SK-N-SH treated with all-trans-retinoic acid at 6 μM for 48 hours (cell line): ENCODE measurements around the gene PDCD6IP.

Experiments
- ATAC-seq: fragments of 200-7000 bp; cut with Tn5 transposase; 3 replicates; pipeline ENCODE4 v1.9.1; 2020; ENCODE audit warnings: mild to moderate bottlenecking, moderate library complexity
- ARNTL ChIP-seq: fragments of 450-650 bp; formaldehyde crosslinking; IDR thresholded peaks from 2 replicates; pipeline ENCODE4 v1.5.0; 2020; ENCODE audit warnings: low read depth, mild to moderate bottlenecking, moderate library complexity, borderline replicate concordance
- BACH2 ChIP-seq: fragments of 250-450 bp; sonication (Bioruptor Pico); IDR thresholded peaks from 2 replicates; pipeline ENCODE4 v1.9.0; 2021; ENCODE audit warnings: mild to moderate bottlenecking, borderline replicate concordance
- CSDC2 ChIP-seq: fragments of 250-450 bp; sonication (Bioruptor Pico); IDR thresholded peaks from 2 replicates; pipeline ENCODE4 v1.5.0; 2020; ENCODE audit warnings: mild to moderate bottlenecking, moderate library complexity
- ESRRG ChIP-seq: fragments of 250-450 bp; sonication (Bioruptor Pico); IDR thresholded peaks from 2 replicates; pipeline ENCODE4 v1.6.1; 2021; ENCODE audit warnings: mild to moderate bottlenecking
- ISL1 ChIP-seq: fragments of 250-450 bp; sonication (Bioruptor Pico); IDR thresholded peaks from 2 replicates; pipeline ENCODE4 v2.1.2; 2022; ENCODE audit warnings: mild to moderate bottlenecking, moderate library complexity
- OSR1 ChIP-seq: fragments of 250-450 bp; sonication (Bioruptor Pico); IDR thresholded peaks from 2 replicates; pipeline ENCODE4 v1.8.0; 2022; ENCODE audit warnings: moderate library complexity, mild to moderate bottlenecking, inconsistent platforms
- RARB ChIP-seq: fragments of 250-450 bp; sonication (Bioruptor Pico); IDR thresholded peaks from 2 replicates; pipeline ENCODE4 v1.8.0; 2021; ENCODE audit warnings: mild to moderate bottlenecking, moderate library complexity
- SNAI2 ChIP-seq: fragments of 250-450 bp; sonication (Bioruptor Pico); IDR thresholded peaks from 2 replicates; pipeline ENCODE4 v1.5.0; 2020; ENCODE audit warnings: mild to moderate bottlenecking, moderate library complexity
- TCF4 ChIP-seq: fragments of 250-450 bp; sonication (Bioruptor Pico); IDR thresholded peaks from 2 replicates; pipeline ENCODE4 v1.8.0; 2021; ENCODE audit warnings: mild to moderate bottlenecking, moderate library complexity, borderline replicate concordance
- ZC3H10 ChIP-seq: fragments of 250-450 bp; sonication (Bioruptor Pico); IDR thresholded peaks from 2 replicates; pipeline ENCODE4 v1.5.1; 2021; ENCODE audit warnings: mild to moderate bottlenecking, moderate library complexity
- ZFP3 ChIP-seq: fragments of 250-450 bp; sonication (Bioruptor Pico); IDR thresholded peaks from 2 replicates; pipeline ENCODE4 v1.5.0; 2020; ENCODE audit warnings: mild to moderate bottlenecking, moderate library complexity
- ZFP30 ChIP-seq: fragments of 450-650 bp; formaldehyde crosslinking; IDR thresholded peaks from 2 replicates; pipeline ENCODE4 v1.5.0; 2022; ENCODE audit warnings: mild to moderate bottlenecking, moderate library complexity
- ZNF565 ChIP-seq: fragments of 450-650 bp; formaldehyde crosslinking; conservative IDR thresholded peaks from 2 replicates; pipeline ENCODE4 v1.5.0; 2020; ENCODE audit warnings: low read depth, mild to moderate bottlenecking, moderate library complexity
- ZNF70 ChIP-seq: fragments of 450-650 bp; formaldehyde crosslinking; IDR thresholded peaks from 2 replicates; pipeline ENCODE4 v1.5.0; 2020; ENCODE audit warnings: mild to moderate bottlenecking, moderate library complexity
- ZNF8 ChIP-seq: fragments of 450-650 bp; formaldehyde crosslinking; IDR thresholded peaks from 2 replicates; pipeline ENCODE4 v1.5.0; 2020; ENCODE audit warnings: mild to moderate bottlenecking, moderate library complexity
- TF ChIP-seq, protein P1 (sequence below): fragments of 250-450 bp; sonication (Bioruptor Pico); IDR thresholded peaks from 2 replicates; pipeline ENCODE4 v1.8.0; 2021; ENCODE audit warnings: low read depth, mild to moderate bottlenecking, moderate library complexity, borderline replicate concordance
- TF ChIP-seq, protein P2 (sequence below): fragments of 250-450 bp; sonication (Bioruptor Pico); IDR thresholded peaks from 2 replicates; pipeline ENCODE4 v1.5.1; 2021; ENCODE audit warnings: mild to moderate bottlenecking, moderate library complexity
- TF ChIP-seq, protein P3 (sequence below): fragments of 250-450 bp; sonication (Bioruptor Pico); IDR thresholded peaks from 2 replicates; pipeline ENCODE4 v1.5.0; 2020; ENCODE audit warnings: mild to moderate bottlenecking, moderate library complexity
- TF ChIP-seq, protein P4 (sequence below): fragments of 250-450 bp; sonication (Bioruptor Pico); IDR thresholded peaks from 2 replicates; pipeline ENCODE4 v1.8.0; 2020; ENCODE audit warnings: mild to moderate bottlenecking, moderate library complexity, borderline replicate concordance

The PDCD6IP gene

DNA sequence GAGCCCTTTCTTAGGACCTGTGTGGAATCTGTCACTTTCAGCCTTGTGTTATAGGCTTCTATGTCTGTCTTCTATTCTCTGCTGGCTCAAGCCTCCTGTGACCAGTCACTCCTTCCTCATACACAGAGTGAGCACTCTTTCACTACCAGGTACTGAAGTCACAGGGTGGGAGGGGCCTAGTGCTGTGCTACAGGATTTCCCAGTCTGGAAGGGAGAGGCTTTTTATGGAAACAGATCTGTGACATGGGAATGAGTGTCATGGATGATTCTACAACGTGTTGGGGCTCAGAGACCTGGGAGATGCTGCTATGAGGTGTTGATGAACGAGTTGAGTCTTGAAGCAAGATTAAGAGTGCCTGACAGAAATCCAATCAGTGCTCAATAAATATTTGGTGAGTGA, 100.5 kb downstream of the PDCD6IP start:
- ATAC-seq, result no peak
- TF ChIP-seq ESRRG (CRISPR knock-in tag) (no peak), ZNF565 (CRISPR knock-in tag) (no peak)

DNA sequence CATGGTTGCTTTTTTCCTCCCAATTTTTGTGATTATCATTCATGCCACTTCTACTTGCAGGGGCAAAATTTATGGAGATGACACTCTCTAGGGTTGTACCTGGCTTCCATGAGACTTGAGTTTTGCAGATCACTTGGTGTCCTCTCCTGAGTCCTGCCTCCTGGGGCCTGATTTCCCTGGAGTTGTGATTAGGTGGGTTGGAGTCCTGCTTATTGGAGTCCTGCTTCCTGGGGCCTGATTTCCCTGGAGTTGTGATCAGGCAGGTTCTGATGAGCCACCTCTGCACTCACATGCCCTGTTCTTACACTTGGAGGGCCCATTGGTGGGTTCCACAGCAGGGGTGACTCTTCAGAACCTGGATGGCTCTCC, 102.0 kb downstream of the PDCD6IP start:
- TF ChIP-seq, protein P1, sequence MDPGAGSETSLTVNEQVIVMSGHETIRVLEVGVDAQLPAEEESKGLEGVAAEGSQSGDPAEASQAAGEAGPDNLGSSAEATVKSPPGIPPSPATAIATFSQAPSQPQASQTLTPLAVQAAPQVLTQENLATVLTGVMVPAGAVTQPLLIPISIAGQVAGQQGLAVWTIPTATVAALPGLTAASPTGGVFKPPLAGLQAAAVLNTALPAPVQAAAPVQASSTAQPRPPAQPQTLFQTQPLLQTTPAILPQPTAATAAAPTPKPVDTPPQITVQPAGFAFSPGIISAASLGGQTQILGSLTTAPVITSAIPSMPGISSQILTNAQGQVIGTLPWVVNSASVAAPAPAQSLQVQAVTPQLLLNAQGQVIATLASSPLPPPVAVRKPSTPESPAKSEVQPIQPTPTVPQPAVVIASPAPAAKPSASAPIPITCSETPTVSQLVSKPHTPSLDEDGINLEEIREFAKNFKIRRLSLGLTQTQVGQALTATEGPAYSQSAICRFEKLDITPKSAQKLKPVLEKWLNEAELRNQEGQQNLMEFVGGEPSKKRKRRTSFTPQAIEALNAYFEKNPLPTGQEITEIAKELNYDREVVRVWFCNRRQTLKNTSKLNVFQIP (CRISPR knock-in tag), result no peak
- no peak for TF ChIP-seq ZFP3
- TF ChIP-seq ZC3H10 (CRISPR knock-in tag), result no peak
- TF ChIP-seq, protein P2, sequence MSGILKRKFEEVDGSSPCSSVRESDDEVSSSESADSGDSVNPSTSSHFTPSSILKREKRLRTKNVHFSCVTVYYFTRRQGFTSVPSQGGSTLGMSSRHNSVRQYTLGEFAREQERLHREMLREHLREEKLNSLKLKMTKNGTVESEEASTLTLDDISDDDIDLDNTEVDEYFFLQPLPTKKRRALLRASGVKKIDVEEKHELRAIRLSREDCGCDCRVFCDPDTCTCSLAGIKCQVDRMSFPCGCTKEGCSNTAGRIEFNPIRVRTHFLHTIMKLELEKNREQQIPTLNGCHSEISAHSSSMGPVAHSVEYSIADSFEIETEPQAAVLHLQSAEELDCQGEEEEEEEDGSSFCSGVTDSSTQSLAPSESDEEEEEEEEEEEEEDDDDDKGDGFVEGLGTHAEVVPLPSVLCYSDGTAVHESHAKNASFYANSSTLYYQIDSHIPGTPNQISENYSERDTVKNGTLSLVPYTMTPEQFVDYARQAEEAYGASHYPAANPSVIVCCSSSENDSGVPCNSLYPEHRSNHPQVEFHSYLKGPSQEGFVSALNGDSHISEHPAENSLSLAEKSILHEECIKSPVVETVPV (CRISPR knock-in tag), result no peak
- TF ChIP-seq, protein P3, sequence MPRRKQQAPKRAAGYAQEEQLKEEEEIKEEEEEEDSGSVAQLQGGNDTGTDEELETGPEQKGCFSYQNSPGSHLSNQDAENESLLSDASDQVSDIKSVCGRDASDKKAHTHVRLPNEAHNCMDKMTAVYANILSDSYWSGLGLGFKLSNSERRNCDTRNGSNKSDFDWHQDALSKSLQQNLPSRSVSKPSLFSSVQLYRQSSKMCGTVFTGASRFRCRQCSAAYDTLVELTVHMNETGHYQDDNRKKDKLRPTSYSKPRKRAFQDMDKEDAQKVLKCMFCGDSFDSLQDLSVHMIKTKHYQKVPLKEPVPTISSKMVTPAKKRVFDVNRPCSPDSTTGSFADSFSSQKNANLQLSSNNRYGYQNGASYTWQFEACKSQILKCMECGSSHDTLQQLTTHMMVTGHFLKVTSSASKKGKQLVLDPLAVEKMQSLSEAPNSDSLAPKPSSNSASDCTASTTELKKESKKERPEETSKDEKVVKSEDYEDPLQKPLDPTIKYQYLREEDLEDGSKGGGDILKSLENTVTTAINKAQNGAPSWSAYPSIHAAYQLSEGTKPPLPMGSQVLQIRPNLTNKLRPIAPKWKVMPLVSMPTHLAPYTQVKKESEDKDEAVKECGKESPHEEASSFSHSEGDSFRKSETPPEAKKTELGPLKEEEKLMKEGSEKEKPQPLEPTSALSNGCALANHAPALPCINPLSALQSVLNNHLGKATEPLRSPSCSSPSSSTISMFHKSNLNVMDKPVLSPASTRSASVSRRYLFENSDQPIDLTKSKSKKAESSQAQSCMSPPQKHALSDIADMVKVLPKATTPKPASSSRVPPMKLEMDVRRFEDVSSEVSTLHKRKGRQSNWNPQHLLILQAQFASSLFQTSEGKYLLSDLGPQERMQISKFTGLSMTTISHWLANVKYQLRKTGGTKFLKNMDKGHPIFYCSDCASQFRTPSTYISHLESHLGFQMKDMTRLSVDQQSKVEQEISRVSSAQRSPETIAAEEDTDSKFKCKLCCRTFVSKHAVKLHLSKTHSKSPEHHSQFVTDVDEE, result no peak
- no peak for TF ChIP-seq ZNF8
- no peak for TF ChIP-seq SNAI2 (CRISPR knock-in tag)
- TF ChIP-seq ESRRG (CRISPR knock-in tag), result no peak
- no peak for TF ChIP-seq CSDC2 (CRISPR knock-in tag)
- no peak for TF ChIP-seq BACH2 (CRISPR knock-in tag)
- no peak for ATAC-seq

DNA sequence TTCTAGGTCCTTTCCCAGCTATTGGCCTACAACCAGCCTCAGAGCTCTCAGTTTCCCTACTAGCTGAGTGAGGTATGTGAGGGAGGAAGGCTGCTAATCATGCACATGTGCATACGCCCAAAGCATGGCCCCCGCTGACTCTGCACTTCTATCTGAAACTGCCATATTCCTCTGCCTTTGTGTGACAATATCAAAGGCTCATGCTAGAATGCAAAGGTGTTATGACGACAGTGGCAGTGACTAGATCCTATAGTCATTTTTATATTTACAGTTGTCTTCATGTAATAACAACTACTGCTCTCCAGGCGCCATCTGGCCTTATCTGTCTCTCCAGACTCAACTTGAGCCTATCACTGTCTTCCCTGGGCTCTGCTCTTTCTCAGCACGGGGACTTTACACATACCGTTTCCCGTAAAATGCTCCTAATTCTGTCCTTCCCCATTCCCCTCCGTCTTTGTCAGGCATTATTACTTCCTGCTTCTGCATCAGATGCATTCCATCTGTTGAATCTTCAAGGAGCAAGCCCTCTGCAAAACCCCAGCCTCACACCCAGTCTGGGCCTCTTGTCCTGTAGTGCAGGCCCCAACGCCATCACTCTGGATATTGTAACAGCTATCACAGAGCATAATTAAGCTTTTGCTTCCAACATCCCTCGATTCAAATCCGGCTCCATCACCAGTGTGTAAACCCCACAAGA, 102.5 kb downstream of the PDCD6IP start:
- TF ChIP-seq, protein P4, sequence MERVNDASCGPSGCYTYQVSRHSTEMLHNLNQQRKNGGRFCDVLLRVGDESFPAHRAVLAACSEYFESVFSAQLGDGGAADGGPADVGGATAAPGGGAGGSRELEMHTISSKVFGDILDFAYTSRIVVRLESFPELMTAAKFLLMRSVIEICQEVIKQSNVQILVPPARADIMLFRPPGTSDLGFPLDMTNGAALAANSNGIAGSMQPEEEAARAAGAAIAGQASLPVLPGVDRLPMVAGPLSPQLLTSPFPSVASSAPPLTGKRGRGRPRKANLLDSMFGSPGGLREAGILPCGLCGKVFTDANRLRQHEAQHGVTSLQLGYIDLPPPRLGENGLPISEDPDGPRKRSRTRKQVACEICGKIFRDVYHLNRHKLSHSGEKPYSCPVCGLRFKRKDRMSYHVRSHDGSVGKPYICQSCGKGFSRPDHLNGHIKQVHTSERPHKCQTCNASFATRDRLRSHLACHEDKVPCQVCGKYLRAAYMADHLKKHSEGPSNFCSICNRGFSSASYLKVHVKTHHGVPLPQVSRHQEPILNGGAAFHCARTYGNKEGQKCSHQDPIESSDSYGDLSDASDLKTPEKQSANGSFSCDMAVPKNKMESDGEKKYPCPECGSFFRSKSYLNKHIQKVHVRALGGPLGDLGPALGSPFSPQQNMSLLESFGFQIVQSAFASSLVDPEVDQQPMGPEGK (CRISPR knock-in tag), result no peak
- TF ChIP-seq ZFP3 (no peak), ISL1 (CRISPR knock-in tag) (no peak), TCF4 (CRISPR knock-in tag) (no peak), ZC3H10 (CRISPR knock-in tag) (no peak)
- TF ChIP-seq, protein P1 (CRISPR knock-in tag), result no peak
- TF ChIP-seq, all 23 proteins: peak for 0
- ATAC-seq, result no peak

DNA sequence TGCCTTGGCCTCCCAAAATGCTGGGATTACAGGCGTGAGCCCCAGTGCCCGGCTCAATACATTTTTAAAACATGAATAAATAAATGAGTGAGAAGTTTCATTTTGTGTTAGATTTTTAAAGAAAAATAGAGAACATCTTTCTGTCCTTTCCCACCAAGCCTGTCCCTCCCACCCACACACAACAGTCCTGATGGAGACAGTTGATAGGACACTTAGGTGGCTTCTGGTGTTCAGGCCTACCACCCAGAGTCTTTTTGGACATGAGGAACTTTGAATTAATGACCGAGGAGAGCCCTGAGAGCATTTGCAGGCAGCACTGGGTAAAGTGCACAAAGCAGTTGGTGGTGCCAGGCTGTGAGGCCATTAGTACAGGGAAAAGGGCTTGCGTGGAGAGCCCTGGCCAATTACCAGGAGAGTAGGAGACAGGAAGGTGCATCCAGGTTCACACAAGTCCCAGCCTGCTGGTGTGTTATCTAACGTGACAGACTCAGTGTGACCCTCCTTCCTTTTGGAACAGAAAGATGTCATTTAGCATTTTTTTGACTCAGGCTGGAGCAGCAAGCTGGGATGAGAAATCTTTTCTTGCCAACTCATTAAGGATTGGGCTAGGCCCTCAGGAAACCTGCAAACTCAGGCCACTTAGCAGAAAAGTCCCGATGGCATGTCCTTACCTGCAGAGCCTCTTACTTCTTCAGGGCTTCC, 103.6 kb downstream of the PDCD6IP start:
- TF ChIP-seq OSR1 (CRISPR knock-in tag) (no peak), ZNF70 (CRISPR knock-in tag) (no peak), ARNTL (CRISPR knock-in tag) (no peak), ZNF8 (no peak), ZFP30 (no peak), ZFP3 (no peak), SNAI2 (CRISPR knock-in tag) (no peak), RARB (CRISPR knock-in tag) (no peak)
- TF ChIP-seq, protein P3, result no peak
- TF ChIP-seq, protein P4 (CRISPR knock-in tag), result no peak
- no peak for ATAC-seq
